Stimulated activated CD4-positive, alpha-beta T cell treated with anti-CD3 and anti-CD28 coated beads, Interleukin-1b, Interleukin-23, amount 100 ng/mL, for 24 hours (primary cell): ENCODE data around the gene RNASE13.
"Not testable (repeated sequence)": the region's sequence is repeated elsewhere in the genome, so short reads cannot be mapped to it uniquely, and the experiment has no call there.

Source experiments
- DNase-seq, 4 experiments: peaks; one replicate each; pipeline ENCODE4 v3.0.0-alpha.2; 2020; ENCODE audit warnings: low read depth in 4 of 4, low spot score in 1 of 4

Gene RNASE13

DNA sequence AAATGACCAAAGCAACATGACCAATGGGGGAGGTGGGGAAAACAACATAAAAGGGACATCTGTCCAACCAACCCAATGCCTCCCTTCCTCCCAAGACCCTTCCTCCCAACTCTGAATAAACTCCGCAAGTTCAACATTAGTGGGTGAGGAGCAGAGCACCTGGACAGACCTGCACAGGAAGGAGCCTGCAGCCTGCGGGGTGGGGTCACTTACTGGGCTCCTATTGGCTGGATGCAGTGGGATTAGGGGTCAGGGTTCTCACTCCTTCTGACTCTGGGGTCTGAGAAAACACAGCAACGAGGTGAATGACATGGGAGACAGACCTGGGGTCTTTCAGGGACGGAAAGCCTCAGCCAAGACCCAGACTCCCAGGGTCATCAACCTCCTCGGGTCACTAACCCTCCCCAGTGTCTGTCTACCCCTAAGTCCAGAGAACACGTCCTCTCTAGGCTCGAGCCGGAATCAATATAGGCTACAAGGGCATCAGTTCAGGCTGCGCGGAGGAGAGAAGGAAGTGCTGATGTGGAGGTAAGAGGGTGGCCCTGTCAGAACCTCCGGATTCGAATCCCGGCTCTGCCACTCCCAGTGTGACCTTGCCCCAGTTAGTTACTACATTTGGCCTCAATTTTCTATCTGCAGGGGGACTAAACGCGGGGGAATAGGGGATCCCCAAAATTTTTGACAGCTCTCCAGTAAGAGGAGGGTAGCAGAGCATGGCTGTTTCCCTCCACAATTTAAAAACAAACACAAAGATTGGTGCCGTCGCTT lies 10.6 kb downstream of the RNASE13 start:
- peak in 1 of 4 experiments; percentile 2 for DNase-seq

DNA sequence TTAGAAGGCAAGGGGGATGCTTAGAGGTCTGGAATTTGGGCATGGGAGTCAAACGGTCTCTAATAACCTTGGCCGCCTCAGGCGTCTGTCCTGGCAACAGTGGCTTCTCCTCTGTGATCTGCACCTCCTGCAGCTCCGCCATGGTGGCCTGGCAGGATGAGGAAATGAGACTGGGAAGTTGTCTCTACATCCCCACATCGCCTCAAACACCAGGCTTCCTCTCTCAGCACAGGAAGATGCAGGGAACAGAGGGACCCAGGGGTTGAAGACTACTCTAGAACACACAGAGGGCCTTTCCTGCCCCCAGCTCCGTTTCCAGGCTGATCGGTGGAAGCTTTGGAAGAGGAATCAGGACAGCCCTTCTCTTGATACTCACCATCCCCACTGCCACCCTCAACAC lies 11.4 kb downstream of the RNASE13 start:
- no peak for DNase-seq

DNA sequence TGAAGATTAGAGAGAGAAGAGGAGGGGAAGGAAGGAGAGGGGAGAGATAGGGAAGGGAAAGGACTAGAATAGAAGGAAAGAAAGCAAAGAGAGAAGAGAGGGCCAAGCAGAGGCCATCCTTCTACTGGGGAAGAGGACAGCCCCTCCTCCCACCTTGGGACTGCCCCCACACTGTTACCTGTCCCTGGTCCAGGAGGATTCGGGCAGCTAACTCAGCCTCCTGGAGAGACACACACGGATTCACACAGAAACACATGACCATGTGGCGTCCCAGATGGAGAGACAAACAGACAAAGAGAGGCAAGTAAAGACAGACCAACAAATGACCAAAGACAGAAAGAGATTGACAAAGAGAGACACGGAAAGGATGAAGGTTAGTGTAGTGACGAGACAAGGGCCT lies 11.9 kb downstream of the RNASE13 start:
- no peak for DNase-seq

DNA sequence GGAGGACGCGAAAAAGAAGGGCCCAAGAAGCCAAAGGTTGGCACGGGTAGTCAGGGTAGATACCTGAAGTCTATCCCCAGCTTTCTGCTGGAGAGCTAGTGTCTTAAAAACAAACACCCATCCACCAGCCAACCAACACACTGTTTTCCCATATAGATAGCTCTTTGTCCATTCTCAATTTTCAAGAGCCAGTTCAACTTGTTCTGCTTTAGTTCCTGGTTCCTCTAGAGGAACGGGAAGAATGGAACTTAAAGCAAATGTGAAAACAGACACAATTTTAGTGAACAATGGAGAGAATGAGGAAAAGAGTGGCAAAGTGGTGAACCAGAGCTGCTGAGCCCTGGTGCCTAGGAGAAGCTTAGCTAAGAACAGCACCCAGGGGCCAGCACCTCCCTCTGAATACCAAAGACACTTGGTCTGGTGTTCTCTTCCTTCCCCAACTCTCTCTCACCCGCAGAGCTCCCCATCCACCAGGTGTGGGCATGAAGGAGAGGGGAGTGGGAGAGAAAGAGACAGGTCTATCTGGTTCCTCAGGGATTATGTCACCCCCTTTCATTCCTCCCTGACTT lies 13.5 kb downstream of the RNASE13 start:
- DNase-seq, result no peak

DNA sequence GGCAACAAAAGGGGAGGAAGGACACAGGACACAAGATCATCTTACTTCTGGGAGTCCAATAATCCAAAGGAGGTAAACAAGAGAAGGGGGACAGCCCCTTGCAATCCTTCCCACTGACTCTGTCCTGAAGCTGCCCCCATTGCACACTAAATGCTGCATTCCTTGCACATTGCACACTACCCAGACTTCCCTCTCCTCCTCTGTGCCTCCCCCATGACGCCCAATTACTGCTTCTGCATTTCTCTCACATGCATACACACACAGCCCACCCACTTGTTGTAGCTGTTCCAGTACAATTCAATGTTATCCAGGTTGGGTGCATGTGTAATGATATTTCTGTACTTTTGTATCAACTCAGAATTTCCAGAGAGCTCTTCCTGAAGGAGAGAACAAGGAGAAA lies 15.2 kb downstream of the RNASE13 start:
- no peak for DNase-seq

DNA sequence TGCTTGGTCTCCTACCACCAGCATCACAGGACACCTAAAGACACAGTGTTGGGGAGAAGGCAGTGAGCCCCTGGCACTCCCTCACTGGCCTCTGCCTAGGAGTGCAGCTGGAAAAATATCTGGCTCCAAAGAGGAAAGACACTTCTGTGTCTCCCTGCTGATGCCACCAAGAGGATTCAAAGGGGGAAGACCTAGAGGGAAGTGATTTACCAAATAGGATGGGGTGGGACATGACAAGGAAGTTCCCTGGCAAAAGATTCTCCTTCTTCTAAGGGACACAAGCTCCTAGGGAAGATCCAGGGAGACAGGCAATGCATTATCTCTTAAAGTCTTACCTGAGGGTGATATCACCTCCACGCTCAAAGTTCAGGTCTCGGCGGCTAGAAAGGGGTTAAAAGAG lies 15.8 kb downstream of the RNASE13 start:
- DNase-seq, result no peak

DNA sequence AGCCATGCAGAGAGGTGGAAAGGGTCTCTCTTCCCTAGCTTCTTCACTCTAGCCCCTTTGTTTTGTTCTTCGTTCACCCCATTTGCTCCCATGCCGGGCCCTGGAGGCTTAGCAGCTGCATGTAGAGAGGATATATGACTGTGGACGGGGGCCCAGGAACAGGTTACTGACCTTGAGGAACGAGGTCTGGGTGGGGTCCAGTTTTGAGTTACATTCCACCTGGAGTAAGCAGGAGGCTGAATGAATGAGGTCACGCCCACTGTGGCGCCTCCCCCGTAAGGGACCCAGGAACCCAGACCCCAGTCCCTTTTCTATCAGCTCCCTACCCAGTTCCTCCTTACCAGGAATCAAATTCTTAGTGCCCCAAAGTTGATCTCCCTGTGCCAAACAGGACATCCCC lies 16.3 kb downstream of the RNASE13 start:
- no peak for DNase-seq

DNA sequence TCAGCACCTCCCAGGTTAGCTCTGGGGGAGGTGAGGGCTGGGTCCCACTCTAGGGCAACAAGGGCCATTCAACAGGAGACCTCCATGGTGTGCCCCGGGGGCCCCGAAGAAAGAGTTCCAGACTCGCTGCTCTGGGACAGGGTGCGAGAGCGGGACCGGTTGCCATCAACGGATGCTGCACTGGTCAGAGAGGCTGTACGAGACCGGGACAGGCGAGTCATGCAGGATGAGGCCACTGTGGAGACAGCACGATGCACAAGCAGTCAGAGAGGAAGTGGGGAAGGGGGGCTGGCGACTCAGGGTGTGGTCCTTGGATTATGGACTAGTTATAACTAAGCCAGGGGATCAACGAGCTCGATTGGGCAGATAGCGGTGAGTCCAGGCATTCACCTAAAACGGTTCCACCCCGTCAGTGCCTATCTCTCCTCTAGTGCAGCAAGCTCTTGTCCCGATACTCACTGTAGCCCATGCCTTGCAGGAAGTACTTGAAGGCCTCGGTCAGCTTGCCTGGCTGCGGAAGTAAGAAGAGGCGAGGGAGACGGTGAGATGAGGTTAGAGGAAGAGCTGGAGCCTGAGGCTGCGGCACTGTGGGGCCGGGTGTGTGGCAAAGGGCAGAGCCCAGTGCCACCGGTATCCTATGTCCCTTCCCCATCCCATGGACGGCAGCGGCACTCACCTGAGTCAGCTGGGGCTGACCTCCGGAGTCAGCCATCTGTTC lies 16.9 kb downstream of the RNASE13 start:
- no peak for DNase-seq

DNA sequence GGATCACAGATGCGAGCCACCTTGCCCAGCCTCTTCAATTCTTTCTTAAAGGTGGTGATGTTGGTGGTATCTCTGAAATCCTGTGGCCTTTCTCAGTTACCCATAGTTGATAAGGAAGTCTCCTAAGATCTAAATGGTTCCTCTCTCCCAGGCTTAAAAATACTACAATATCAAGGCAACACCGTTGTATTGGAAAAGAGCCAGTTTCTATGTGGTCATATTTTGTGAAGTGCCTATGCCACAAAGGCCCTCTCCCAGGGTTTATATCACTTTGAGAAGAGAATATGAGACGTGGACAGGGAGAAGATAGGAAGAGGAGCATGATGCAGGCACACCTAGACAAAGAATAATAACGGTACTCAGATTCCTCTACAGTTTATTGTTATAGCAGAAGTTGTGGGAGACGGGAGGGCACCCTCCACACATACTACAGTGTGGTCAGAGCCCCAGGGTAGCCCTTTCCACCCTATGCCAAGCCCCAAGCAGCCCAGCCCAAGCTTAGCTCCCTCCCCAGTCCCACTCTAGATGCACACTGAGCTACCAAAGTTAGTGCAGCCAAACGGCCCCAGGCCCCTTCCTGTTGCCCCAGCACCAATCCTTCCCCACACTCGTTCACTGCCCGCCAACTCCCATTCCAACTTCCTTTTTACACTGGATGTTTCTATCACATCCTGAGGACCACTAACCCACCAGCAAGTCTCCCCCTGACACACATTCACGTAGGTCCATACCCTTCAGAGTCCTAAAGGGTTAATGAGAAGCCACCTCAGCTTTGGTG lies 18.0 kb downstream of the RNASE13 start:
- DNase-seq, result no peak

DNA sequence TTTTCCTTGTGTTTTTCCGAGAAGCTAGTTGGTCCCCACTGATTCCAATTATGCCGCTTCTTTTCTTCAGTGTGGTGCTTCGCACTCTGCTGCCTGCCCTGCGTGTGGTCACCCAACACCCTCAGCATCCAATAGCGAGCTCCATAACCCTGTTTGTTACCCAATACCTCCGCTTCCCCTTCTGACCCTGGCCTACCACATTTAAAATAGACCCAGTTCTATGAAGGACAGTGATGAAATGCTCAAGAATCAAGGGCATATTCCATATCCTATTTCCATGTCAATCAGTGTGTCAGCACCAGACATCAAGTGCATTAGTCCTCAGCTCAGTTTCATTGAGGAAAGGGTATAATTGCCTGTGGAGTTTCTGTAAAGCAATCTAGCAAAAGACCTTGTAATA lies 19.3 kb downstream of the RNASE13 start:
- no peak for DNase-seq

DNA sequence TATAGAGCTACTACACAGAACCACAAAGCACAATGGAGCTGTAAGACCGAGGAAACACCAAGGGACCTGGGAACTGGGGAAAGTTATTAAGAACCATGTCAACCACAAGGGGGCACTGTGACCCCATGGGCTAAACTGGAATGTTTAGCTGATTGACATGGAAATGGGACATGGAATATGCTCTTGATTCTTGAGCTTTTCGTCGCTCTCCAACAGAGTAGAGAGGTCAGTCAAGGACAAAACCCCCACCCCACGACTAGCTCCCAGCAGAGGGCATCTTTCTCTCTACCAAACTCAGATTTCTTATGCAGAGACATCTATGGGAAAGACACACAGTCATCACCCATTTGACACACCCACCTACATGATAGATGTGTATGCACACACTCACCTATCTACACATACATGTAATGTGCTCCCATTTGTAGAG lies 19.8 kb downstream of the RNASE13 start:
- peak; percentile 70 to 86 (median 72) for DNase-seq

DNA sequence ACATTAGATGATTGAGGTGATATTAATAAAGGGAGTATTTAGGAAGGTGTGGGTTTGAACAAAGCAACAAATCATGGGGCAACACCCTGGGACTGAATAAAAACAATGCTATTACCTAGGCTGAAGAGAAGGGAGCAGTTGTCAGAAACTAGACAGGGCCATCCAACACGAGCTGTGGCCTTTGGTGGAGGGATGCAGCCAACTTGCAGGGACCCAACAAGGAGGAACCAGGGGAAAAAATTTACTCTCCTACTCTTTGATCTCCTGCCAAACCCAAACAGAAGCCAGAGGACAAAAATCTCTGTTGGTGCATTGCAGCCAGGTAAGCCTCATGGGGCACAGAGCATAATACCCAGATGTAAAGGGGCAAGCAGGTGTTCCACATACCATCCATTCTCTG lies 23.5 kb downstream of the RNASE13 start:
- DNase-seq, result no peak

DNA sequence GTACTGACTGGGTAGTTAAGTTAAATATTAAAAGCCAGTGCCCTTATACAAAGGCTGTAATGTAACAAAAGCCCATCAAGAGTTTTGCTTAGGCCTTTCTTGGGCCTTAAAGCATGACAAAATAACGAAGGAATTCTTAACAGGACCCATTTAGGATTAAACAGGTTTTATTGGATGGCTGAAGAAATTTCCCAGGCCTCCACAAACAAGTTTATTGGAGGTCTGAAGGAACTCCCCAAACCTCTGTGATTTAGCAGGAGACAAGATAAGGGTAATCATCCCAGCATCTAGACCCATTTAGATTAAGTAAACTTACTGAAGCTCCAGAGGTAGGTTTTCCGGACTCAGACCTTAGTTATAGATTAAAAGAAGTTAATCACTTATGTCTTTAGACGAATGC lies 24.9 kb downstream of the RNASE13 start:
- DNase-seq, result not testable (repeated sequence)

DNA sequence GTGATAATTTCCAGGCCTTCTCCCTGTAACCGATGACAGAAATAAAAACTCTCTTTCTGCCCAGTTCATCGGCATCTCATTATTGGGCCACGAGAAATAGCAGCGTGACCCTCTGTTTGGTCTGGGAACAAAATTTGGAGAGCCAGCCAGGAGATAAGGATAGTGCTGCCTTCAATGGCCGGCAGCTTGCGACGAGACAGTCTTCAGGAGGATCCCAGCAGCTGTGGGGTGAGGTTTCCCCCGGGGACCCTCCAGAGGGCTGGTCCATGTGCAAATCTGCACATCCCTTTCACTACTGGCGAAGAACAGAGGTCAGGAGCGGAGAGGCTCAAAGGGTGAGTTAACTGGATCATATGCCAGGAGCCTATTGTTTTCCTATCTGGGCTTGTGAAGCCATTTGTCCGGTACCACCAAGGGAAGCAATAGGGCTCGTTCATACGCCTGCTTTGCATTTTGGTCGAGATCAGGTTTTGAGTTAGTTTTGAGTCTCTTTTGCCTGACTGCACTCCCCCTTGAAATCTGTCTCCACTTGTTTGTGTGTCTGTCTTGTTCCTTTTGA lies 30.7 kb downstream of the RNASE13 start:
- no peak for DNase-seq

DNA sequence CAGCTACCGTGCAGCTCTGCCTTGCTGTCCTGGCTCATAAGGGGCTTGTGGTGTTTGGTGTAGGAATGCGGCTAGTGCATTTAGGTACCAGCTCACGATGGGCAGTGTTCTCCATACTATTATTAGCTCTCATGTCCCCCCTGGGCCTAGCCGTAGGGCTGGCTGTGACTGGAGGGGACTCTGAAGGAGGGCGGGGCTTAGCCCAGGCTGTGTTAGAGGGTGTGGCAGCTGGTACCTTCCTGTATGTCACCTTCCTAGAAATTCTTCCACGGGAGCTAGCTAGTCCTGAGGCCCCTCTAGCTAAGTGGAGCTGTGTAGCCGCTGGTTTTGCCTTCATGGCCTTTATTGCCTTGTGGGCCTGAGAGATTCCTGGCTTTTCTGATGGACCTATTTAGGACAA lies 33.4 kb downstream of the RNASE13 start:
- DNase-seq, result no peak

DNA sequence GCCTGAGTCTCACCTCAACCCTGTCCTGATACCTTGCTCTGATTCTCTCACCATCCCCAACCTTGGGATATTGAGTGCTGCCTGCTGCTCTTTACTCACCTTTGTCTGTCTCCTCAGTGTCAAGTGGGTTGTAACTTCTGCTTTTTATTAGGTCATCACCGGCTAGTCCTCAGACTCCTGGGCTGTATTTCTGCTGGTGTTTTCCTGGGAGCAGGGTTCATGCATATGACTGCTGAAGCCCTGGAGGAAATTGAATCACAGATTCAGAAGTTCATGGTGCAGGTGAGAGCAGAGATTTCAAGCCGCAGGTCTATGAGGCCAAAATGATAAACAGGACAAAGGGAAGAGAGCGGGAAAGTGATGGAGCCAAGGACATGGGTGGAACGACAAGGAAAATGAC lies 35.0 kb downstream of the RNASE13 start:
- no peak for DNase-seq

DNA sequence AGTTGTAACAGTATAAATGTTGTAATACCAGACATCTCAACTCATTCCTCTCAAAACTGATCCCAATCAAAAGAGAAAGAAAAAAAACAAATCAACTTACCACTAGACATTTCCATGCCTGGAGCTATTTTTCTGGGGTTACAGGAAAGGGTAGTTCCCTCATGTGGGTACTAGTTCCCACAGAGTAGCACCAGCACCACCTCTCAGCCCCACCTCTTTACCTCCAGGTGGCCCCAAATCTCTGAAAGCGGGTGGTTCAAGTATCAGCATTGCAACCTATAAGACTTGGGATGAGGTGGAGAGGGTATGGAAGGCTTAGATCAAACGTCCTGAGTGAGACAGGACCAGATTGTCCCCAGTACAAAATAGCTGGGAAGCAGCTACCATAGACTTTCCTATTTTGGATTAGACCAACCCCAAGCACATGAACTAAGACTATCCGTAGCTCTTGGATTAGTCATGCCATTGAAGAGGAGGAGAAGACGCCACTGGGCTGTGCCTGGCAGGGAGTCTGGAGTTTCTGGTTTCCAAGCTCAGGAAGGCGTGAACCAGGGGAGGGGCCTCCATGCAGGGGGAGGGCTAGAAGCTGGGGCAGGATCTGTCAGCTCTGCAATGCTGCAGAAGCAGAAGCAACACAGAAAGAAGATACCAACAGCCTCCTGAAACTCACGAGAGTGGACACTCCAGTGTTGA lies 35.8 kb downstream of the RNASE13 start, which contains the start of gene SLC39A2:
Gene SLC39A2 (plus strand): TSS at position 620 of the 693 bp plus-strand sequence. CDS start 154 bp downstream, outside the sequence.
- no peak for DNase-seq

DNA sequence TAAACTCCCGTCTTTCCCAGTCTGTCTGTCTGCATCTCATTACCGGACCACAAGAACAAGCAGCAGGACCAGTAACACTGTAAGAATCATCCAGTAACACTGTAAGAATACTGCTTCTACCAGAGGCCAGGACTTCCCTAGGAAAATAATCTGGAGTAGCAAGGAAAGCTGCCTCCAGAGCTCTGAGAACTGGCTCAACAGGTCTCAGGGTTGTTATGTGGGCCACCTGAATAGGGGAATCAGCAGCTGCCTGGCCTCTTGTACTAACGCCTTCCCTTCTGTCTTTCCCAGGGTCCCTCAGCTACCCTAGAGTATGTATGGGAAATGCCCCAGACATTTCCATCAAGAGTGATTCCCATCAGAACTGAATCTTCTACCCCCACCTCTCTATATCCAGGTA lies 36.5 kb downstream of the RNASE13 start:
- DNase-seq, result no peak

DNA sequence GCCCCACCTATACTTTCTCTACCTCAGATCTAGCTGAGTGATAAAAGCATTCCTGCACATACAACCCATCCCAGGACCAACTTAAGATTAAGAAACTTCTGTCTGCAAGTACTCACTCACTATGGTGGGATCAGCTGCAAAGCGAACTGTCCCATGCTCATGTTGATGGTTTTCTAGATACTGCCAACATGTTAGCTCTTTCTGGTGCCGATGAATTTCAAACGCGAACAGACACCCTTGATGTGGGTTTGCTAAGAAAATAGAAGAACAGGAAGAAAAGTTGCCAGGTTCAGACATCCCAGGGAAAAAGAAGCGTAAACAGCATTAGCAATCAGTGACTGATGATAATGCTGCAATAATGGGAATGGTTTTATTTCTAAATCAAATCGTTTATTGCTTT lies 37.0 kb downstream of the RNASE13 start:
- no peak for DNase-seq

DNA sequence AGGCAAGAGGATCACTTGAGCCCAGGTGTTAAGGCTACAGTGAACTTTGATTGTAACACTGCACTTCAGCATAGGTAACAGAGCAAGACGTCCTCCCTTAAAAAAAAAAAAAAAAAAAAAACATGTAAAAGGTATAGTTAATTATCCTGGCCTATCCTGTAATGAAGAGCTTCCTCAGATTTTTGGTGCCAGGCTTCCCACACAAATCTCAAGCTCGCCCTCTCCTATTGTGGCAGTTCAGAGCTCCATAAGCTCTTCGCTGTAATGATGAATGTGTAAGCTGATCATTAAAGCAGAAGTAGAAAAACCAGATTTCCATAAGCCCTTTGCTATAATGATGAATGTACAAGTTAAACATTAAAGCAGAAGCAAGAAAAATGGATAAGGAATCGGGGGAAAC lies 37.5 kb downstream of the RNASE13 start:
- no peak for DNase-seq

DNA sequence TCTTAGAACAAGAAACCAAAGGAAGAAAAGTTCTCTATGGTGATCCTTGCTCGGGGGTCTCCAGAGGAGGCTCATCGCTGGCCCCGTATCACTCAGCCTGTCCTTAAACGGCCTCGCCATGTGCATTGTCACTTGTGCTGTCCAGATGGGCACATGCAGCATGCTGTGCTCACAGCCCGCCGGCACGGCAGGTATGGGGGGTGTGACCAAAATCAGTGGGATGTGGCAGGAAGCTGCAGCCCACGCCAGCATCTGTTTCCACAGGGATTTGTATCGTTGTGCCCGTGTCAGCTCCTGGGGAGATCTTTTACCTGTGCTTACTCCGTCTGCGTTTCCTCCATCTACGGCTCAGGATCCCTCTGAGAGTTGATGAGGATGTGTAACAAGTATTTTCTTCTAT lies 38.1 kb downstream of the RNASE13 start:
- no peak for DNase-seq
